Measurements from ENCODE around the gene RAVER2.
A peak's percentile ranks its signal among the peaks of the same experiment; 100 is the strongest.
"Not testable (repeated sequence)": the region's sequence is repeated elsewhere in the genome, so short reads cannot be mapped to it uniquely, and the experiment has no call there.

RAVER2 gene

GRCh38 chr1:64727861-64728260 is 17.0 kb upstream of the RAVER2 start:
- DNase-seq (ENCODE audit: low read depth in 1 of 2, low spot score in 1 of 2) = no peak
- no peak for TF ChIP-seq JUND (IDR thresholded peaks at IDR 0.05; ENCODE audit: low read depth)
- in situ Hi-C loops (cut with HindIII; ENCODE audit: low pct_unique_long_range_greater_than_20kb, low sequenced_read_pairs) = no loop called here

DNA sequence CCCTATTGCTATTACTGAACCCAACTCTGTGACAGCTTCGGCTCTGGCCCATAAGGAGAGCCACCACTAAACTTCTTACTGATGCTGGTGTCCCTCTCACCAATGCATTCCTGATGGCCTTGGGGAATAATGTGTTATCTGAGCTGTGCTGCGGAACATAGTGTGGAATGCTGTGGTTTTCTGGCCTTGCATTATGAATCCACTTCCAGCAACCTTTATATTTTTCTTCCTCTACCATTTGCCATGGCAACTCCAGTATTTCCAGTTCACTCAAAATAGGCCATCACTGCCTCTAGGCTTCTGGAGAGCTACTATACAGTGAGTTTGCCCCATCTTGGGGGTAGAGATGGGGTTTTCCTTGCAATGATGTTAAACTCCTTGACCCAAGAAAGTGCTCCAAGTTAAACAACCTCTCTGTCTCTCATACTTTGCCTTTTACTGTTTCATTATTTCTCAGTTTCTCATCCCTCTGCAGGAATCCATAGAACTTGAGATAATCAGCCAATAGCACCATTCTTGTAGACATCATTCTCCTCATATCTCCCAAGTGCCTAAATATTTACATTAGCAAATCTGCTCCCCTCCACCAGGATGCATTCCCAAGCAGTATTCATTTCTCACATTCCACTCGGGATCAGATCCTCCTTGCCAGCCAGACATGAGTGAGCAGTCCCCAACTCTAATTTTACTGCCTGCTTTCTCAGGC is 11.1 kb upstream of the RAVER2 start:
- in situ Hi-C loops (cut with HindIII; ENCODE audit: low pct_unique_long_range_greater_than_20kb, low sequenced_read_pairs) = no loop called here
- DNase-seq (ENCODE audit: low read depth in 1 of 2, low spot score in 1 of 2) = no peak
- TF ChIP-seq JUND (IDR thresholded peaks at IDR 0.05; ENCODE audit: low read depth) = no peak

GRCh38 chr1:64734287-64734652 is 10.6 kb upstream of the RAVER2 start:
- no peak for DNase-seq (ENCODE audit: low read depth in 1 of 2, low spot score in 1 of 2)
- TF ChIP-seq JUND (IDR thresholded peaks at IDR 0.05; ENCODE audit: low read depth) = no peak
- in situ Hi-C loops (cut with HindIII; ENCODE audit: low pct_unique_long_range_greater_than_20kb, low sequenced_read_pairs) = no loop called here

- in situ Hi-C loops (cut with HindIII; ENCODE audit: low pct_unique_long_range_greater_than_20kb, low sequenced_read_pairs); DNase-seq (ENCODE audit: low read depth in 1 of 2, low spot score in 1 of 2): not testable (repeated sequence)
Observed at GRCh38 chr1:64740687-64741086, 4.2 kb upstream of the RAVER2 start.

GRCh38 chr1:64743954-64744491 is 852 bp upstream of the RAVER2 start:
- in situ Hi-C loops (cut with HindIII; ENCODE audit: low pct_unique_long_range_greater_than_20kb, low sequenced_read_pairs) = no loop called here
- DNase-seq (ENCODE audit: low read depth in 1 of 2, low spot score in 1 of 2) = no peak
- TF ChIP-seq JUND (IDR thresholded peaks at IDR 0.05; ENCODE audit: low read depth) = no peak

GRCh38 chr1:64745181-64745985 is 508 bp downstream of the RAVER2 start:
- in situ Hi-C loops (cut with HindIII; ENCODE audit: low pct_unique_long_range_greater_than_20kb, low sequenced_read_pairs) = no loop called here
- no peak for TF ChIP-seq JUND (IDR thresholded peaks at IDR 0.05; ENCODE audit: low read depth)
- DNase-seq (ENCODE audit: low read depth in 1 of 2, low spot score in 1 of 2) = peak in 1 of 2 experiments; percentile 40

GRCh38 chr1:64745986-64746940 is 1.4 kb downstream of the RAVER2 start:
- no peak for DNase-seq (ENCODE audit: low read depth in 1 of 2, low spot score in 1 of 2)
- TF ChIP-seq JUND (IDR thresholded peaks at IDR 0.05; ENCODE audit: low read depth) = no peak
- in situ Hi-C loops (cut with HindIII; ENCODE audit: low pct_unique_long_range_greater_than_20kb, low sequenced_read_pairs) = no loop called here

DNA sequence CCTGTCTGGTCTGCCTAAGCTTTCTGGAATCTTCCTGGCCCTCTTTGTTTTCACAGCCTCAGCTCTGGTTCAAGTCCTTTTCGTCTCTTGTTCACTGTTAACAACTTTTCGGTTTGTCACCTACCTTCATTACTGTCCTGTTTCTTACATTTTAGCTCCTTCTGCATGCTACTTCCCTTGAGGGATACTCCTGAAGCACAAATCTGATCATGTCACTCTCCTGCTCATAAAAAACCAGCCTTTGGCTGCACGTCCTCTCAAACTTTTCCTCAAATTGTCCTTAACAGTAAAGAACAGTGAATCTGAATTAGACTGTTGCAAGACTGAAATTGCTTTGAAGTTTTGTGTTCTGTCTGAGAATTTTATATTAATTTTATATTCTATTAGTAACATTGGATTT is 3.3 kb downstream of the RAVER2 start:
- TF ChIP-seq JUND (IDR thresholded peaks at IDR 0.05; ENCODE audit: low read depth) = no peak
- in situ Hi-C loops (cut with HindIII; ENCODE audit: low pct_unique_long_range_greater_than_20kb, low sequenced_read_pairs) = no loop called here
- no peak for DNase-seq (ENCODE audit: low read depth in 1 of 2, low spot score in 1 of 2)

DNA sequence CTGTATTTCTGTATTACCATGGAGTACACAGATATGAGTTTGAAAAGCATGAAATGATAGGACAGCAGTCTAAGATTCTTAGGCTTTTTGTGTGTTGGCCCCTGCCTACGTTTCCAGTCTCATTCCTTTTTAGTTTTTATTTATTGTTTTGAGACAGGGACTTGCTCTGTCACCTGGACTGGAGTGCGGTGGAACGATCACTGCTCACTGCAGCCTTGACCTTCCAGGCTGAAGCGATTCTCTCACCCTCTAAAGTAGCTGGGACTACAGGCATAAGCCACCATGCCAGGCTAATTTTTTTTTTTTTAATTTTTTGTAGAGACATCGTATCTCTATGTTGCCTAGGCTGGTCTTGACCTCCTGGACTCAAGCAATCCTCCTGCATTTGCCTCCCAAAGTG is 3.8 kb downstream of the RAVER2 start:
- TF ChIP-seq JUND (IDR thresholded peaks at IDR 0.05; ENCODE audit: low read depth) = no peak
- no peak for DNase-seq (ENCODE audit: low read depth in 1 of 2, low spot score in 1 of 2)
- in situ Hi-C loops (cut with HindIII; ENCODE audit: low pct_unique_long_range_greater_than_20kb, low sequenced_read_pairs) = no loop called here

DNA sequence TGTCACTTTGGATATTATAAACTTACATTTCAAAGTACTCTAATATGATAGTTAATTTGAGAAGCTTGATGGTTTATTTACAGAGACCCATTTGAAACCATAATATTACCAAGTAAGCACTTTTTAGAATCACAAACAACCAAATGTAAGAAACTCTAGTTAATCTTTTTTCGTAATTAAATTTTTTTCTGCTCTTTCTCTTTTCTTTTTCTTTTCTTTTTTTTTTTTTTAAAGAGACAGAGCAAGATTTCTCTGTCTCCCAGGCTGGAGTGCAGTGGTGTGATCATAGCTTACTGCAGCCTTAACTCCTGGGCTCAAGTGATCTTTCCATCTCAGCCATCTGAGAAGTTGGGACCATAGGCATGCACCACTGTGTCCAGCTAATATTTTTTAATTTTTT is 5.2 kb downstream of the RAVER2 start:
- in situ Hi-C loops (cut with HindIII; ENCODE audit: low pct_unique_long_range_greater_than_20kb, low sequenced_read_pairs) = no loop called here
- TF ChIP-seq JUND (IDR thresholded peaks at IDR 0.05; ENCODE audit: low read depth) = no peak
- no peak for DNase-seq (ENCODE audit: low read depth in 1 of 2, low spot score in 1 of 2)

DNA sequence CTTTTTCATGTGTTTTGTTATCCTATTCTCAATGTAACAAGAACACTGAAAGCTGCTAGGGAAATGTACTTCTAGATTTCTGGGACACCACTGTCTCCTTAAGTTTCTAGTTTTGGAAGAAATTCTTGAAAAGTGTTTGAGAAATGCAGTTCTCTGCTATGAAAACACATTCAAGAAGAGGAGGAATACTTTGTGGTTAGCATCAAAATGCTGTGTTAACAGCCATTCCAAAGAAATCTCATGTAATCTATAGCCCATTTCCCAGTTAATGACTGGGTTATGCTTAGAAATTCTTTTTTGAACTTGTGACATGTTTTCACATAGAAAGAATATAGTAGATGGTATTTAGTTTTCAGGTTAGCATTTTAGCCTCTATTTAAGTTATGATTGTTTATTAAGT is 6.0 kb downstream of the RAVER2 start:
- in situ Hi-C loops (cut with HindIII; ENCODE audit: low pct_unique_long_range_greater_than_20kb, low sequenced_read_pairs) = no loop called here
- no peak for TF ChIP-seq JUND (IDR thresholded peaks at IDR 0.05; ENCODE audit: low read depth)
- no peak for DNase-seq (ENCODE audit: low read depth in 1 of 2, low spot score in 1 of 2)

DNA sequence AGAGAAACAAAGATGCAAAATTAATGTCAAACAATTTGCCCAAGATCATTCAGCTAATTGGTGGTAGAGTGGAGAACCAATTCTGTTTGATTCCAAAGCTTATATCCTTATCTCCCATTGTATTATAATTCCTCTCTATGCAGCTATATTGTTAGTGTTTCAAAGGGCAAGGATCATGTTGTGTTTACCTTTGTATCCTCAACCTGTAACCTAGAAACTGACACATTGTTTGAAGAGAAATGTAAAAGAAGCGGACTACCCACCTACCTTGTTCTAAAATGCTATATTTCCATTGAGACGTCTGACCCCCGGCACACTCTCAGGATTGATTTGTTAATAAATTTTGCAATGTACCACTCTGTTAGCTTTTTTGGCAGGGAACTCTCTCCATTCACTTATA is 9.3 kb downstream of the RAVER2 start:
- in situ Hi-C loops (cut with HindIII; ENCODE audit: low pct_unique_long_range_greater_than_20kb, low sequenced_read_pairs) = no loop called here
- no peak for DNase-seq (ENCODE audit: low read depth in 1 of 2, low spot score in 1 of 2)
- no peak for TF ChIP-seq JUND (IDR thresholded peaks at IDR 0.05; ENCODE audit: low read depth)

Data from T47D (cell line).